GM18498 (cell line): ENCODE data around the gene DOK6.
"Not testable (repeated sequence)": the region's sequence is repeated elsewhere in the genome, so short reads cannot be mapped to it uniquely, and the experiment has no call there.

Experiments
- ATAC-seq: cut with Tn5 transposase; IDR thresholded peaks from one replicate; pipeline ENCODE4 v1.9.1; 2021; ENCODE audit warnings: mild to moderate bottlenecking, moderate library complexity; ENCODE audit not compliant: unreplicated experiment

Gene DOK6

DNA sequence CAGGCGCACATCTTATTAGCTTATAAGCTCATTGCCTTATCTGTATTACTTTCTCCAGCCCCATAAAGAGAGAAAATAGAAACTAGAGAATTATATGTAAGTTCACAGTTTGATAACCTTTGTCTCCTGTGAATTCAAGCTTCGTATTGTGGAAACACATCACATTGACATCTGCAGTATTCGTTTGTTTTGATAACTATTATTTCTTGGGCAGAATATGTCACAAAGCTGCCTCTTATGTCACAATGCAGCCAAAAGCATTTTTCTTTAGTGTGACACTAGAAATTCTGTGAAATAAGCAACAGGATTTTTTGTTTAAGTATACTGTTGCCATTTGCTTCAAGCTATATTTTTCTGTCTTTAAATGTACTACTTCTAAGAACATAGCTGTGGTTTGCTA is 221.5 kb downstream of the DOK6 start:
- no peak for ATAC-seq

DNA sequence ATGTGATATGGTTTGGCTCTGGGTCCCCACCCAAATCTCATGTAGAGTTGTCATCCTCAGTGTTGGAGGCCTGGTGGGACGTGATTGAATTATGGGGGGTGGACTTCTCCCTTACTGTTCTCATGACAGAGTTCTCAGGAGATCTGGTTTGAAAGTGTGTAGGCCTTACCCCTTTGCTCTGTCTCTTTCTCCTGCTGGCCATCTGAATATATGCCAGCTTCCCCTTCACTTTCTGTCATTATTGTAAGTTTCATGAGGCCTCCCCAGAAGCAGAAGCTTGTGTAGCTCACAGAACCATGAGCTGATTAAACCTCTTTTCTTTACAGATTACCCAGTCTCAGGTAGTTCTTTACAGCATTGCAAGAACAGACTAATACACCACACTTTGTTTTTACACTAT is 222.3 kb downstream of the DOK6 start:
- ATAC-seq: no peak

DNA sequence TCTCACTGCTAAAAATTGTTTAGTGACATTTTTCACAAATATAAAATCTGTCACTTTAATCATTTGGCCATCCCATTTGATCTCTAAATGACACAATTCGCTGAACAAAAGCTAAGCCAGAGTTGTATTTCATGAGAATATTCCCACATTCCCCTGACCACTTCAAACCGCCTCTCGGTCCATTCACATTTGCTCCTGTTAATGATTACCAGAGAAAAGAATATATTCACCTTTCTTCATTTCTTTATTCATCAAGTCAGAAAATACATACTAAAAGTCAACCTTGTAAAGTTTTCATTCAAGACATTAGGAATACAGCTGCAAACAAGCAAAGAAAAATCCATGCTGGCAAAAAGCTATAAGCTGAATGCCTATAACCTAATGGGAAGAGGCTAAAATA is 225.5 kb downstream of the DOK6 start:
- no peak for ATAC-seq

DNA sequence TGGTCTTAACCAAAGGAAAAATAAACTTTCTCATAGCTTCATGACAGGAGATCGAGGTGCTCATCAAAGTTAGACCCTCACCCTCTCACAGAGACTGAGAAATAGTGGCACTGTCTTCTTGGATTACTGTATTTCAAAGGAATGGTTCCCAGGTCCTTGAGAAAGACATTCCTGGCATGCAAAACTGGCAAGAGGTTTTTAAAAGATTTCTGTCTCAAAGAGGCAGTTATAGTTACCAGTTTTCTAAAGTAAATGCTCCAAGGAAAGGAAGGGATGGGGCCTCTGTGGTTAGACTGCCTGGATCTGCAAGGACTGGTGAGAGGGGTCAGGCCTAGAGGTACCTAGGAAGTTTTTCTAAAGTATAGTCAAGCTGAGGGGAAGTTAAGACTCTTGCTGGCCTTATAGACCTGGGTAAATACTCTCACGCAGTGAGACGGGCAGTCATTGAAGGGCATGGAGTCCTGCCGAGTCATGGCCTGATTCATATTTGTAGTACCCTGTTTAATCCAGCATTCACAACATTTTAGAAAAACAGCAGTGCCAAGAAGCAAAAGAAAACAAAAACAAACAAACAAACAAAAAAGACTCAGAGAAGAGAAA is 226.1 kb downstream of the DOK6 start:
- no peak for ATAC-seq

DNA sequence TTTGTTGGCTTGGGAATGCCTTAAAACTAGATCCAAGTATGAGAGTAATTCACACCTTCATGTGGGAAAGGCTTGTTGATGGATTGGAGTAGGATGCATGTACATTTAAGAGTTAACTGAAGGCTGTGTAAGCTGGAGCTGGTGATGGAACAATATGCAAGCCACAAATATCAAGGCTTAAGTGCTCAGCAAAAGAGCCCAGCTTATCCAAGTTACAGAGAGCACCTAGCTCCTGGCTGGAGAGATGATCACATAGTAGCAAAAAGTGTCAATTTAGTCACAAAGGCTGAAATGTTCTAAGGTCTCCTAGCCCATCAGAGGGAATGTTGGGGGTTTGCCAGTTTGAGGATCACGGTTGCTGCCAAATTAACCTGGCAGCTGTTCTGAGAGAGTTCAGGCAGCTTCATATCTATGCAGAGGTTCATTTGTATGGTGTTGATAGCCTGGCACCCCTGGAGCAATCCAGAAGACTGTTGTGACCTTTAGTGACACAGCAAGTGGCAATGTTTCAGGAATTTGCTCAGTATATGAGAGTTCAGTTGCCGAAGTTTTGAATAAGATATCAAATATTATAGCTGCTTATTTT is 228.2 kb downstream of the DOK6 start:
- no peak for ATAC-seq

DNA sequence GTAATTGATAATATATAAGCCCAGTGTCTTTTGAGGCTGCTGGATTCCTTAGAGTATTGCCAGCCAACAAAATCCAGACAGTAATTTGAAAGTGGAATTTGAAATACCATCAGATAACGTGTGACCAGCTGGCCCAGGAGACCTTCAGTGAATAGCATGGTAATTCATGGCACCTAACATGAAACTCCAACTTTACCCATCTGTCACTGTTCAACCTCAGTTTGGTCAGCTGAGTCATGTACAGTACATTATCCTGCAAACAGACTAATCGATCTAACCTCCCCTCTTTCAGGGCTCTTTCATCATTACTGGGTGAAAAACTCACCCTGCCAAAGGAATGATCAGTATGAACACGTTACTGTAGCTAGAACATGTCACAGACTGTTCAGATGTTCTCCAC is 230.6 kb downstream of the DOK6 start:
- no peak for ATAC-seq

DNA sequence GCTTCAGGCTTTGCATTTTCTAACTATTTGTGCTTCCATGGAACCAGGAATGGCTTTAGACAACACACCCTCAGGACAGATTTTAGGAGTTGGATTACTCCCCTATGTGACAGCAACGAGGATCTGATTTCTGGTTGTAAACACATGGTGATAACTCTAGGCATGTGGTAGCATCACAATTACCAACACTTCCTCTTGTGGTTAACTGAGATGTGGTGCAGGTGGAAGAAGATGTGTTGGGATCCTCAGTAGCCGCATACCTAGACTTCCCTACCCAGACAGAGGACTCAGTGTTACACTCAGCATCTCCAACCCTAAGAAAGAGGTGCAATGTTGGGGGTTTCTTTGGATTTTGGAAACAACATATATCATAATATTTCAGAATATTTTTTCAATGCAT is 234.8 kb downstream of the DOK6 start:
- ATAC-seq: no peak

DNA sequence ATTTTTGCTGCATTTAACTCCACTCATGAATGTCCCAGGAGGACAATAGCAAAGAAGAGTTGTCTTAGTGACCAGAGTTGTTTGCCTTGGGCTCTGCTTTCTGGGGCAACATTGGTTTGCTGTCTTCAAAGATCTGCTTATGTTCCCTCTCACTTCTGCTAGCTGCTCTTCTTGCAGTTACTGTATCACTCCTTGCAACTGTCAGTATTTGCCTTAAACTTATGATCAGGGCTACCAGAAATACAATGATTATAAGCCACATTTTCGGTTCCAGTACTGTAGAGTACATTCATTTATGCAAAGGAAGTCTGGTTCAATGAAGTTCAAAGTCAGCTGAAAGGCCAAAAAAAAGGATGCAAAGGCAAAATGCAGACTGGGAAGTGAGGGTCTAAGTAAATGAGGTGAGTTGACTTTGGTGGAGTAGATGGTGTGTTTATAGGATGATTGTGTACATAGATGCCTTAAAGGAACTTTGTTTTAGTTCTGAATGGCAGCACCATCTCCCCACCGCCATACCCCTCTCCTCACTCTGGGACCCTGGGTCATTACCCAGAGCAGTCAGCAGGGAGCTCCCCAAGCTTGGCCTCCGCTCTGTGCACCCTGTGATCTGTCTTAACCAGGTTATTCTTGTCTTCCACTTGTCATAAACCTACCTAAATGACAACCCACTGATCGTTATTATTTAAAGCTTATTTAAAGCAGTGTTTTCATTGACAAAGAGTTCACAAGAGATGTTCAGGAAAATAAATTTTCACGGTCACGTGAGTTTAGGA is 236.0 kb downstream of the DOK6 start:
- peak; percentile 75 for ATAC-seq

DNA sequence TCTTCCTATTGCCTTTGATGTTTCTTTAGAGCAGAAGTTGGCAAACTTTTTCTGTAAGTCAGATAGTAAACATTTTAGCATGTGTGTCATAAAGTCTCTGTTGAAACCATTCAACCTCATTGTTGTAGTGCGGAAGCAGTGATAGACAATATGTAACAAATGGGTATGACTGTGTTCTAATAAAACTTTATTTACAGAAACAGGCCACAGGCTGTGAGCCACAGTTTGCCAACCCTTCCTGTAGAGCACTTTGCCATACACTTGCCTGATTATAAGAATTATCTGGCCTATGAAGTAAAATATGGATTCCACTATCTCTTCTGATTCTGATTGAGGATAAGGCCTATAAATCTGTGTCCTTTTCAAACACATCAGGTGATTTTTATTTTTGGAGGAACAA is 237.4 kb downstream of the DOK6 start:
- ATAC-seq: no peak

DNA sequence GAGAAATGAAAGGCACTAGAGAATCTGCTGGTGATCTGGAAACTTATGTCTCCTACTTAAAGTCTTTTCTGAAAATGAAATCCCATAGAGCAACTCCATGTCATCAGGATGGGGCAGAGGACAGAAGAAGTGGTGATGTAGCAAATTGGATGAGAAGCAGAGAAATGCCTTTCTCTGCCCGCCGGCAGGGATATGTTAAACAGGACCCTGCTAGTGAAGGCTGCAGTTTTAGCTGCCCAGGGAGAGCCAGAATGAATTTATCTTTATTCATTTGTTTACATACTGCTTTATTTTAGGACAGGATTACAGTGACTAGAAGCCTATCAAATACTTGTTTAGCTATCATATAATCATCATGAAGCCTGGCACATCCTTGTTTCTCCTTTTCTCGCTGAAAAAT is 247.0 kb downstream of the DOK6 start:
- no peak for ATAC-seq

DNA sequence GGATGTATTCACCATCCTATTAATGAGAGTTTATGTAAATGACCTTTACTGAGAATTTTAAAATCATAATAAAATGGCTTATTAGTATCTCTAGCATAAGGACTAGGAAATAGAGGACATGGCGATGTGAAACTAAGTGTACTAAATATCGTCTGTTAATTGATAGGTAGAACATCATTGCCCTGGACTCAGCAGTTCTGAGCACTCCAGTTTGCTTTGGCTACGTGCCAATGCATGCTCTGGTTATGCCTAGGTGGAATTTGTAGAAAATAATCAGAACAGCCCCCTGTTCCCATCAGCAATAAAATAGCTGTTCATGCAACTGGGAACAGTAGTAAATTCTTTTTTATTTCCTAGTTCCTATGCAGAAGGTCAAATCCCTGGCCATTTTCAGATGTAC is 247.8 kb downstream of the DOK6 start:
- ATAC-seq: no peak

DNA sequence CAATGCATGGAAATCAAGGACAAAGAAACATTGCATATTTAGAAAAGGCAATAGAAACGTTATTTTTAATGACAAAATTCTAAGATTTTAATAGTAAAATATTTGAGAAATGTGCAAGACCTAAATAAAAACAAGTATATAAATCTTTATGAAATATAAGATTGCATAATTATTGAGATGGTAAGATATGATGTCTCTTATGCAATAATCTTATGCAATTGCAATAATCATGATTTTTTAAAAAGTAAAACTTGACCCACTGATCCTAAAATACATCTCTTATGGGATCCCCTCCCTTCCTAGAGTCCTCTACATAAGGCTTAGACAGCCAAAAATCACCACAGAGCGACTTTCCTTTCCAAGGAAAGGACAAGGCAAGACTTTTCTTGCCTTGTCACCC is 249.0 kb downstream of the DOK6 start:
- no peak for ATAC-seq

DNA sequence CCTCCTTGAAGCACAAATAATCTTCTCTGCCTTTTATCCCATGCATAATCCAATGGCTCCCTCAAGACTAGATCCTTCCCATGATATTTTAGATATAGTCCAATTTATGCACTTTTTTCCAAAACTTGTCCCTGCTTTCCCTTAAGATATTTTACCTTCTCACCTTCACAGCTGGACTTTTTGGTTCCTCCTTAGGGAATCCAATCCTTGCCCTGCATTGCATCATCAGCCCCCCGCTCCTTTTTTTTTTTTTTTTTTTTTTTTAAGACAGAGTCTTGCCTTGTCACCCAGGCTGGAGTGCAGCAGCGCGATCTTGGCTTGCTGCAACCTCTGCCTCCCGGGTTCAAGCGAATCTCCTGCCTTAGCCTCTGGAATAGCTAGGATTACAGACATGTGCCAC is 250.6 kb downstream of the DOK6 start:
- ATAC-seq: no peak

DNA sequence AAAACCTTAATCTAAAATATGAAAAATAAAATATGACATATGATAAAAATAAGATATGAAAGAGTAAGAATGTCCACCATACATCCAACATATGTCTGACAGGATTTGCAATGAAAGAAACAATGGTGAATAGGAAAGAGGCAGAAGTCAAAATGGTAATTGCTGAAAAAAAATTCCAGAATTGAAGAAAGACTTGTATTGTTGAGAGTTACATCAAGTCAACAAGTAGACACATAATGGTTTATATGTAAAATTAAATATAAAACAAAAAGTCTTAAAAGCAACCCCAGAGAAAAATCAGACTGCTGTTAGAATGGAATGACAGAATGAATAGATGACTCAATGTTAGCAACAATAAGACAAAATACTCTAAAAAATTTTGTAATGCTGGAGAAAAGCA is 255.1 kb downstream of the DOK6 start:
- ATAC-seq: no peak

DNA sequence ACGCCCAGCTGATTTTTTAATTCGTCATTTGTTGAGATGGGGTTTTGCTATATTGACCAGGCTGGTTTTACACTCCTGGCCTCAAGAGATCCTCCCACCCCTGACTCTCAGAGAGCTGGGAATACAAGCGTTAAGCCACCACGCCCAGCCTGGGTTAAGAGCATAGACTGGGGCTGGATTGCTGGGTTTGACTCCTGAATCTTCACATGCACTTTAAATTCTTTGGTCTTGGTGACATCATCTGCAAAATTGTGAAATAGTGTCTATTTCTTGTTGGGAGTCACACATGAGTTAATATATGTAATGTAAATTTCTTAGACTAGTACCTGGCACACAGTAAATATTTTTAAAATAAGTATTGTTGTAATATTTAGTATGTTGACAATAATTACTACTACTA is 257.4 kb downstream of the DOK6 start:
- no peak for ATAC-seq

DNA sequence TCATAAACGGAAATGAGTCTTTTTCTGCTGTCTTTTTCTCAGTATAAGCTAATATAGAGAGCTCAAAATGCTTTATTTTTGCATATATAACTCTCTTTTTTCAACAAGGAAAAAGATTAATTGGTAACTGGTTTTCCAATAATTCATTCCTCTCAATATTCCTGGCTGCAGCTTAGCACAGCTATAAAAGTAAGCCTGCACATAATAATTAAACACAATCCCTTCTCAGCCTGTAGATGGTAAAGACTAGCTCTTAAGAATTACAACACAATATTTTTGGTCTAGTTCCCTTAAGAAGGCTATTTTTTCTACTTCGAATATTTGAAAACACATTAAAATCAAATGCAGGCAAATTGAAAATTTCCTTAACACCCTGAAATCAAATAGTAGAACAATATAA is 258.0 kb downstream of the DOK6 start:
- ATAC-seq: no peak

DNA sequence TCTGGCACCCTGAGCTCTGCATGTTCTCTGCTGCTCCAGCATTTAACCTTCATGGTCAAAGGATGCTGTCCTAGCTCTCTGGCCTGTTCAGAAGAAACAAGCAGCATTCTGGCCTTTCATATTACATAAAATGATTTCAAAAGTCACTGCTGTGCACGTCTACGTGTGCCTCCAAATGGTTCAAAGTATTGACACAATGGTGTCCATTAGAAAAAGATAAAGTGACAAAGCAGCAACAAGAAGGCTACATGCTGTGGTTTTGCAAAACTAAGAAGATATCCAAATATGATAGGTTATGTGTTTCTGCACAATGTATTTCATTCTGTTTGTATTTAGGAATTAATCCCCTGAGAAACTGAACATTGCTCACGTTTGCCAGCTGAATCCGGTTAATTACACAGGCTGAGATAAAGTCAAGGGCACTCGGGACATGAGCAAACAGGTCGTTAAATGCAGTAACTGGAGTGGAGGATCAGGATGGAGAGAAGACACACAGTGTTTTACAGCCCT is 258.5 kb downstream of the DOK6 start:
- ATAC-seq: no peak

DNA sequence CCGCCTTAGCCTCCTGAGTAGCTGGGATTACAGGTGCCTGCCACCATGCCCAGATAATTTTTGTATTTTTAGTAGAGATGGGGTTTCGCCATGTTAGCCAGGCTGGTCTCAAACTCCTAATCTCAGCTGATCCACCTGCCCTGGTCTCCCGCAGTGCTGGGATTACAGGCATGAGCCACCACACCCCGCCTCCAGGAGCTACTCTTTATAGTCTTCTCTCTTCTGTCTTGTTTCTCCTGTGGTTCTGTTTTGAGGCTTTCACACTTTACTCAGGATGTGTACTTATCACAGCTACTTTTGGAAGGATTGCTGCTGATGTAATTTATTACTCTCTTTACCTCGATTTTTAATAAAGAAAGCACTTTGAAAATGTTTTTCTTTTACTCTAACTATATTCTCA is 261.4 kb downstream of the DOK6 start:
- ATAC-seq: not testable (repeated sequence)

DNA sequence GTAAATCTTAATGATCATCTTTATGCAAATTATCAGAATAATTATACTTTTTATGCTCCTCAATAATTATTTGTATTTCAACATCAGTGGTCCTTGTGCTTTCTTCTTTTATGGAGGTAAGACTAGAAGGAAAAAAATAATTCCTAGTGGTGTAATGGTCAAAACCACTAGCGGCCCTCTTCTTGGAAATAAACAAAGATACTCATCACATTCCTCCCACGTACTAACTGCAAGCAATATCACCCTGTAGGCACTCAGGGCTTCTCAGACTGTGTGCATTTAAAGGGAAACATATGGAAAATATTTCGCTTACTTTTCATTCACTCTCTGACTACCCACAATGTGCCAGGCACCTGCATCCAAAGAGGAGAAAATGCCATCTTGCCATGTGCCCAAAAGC is 263.7 kb downstream of the DOK6 start:
- no peak for ATAC-seq

DNA sequence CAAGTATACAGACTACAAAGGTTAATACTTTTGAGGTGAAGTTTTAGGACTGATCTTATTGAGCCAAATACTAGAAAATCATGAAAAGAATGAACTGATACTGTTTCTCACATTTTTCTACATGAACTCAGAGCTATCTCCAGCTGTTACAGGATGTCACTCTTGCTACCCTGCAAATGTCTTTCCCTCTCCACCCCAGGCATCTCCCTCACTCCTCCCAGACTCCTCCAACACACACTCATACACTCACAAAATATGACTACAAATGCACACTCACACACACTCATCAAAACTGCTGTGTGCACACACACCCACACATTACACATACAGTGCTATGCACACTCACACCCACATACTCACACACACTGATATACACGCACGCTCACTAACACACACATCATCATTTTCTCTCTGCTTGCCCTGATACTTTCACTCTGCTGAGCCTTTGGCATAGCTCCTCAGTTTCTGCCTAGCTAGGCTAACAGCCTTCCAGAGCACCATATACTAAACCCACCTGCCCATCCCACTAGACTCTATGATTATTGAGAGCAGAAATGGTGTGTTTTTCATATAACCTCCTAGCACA is 273.7 kb downstream of the DOK6 start:
- no peak for ATAC-seq

DNA sequence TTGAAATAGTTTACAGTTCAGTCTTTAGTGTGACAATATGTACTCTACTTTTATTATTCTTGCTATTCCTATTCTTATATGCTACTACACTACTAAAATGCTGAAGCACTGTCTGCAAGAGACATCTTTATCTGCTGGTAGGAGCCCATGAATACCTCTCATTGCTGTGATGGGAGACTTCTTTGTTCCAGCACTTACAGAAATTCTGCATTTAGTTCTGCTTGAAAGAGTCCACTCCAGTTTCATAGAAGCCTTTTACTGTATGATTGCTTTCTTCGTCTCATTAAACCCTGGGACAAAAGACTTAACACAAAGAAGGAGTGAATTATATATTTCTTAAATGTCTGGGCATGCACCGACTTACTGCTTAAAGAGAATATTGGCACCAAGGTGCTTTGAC is 274.3 kb downstream of the DOK6 start:
- ATAC-seq: no peak

DNA sequence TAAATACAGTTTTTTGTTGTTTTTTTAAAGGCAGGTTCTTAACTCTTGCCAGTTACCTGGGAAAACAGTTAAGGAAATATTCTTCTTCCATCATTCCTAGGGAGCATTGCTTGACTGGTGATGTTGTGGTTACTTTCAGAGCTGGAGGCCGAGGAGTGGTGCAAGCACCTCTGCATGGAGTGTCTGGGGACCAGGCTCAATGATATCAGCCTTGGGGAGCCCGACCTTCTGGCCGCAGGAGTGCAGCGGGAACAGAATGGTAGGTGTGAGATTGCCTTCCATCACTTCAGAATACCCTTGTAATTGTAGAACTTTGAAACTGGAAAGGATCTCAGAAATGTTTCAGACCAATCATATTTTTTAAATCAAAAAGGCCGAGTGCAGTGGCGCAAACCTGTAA is 276.9 kb downstream of the DOK6 start:
- ATAC-seq: no peak
